GM18951 (cell line): ENCODE measurements around the gene SPPL3.

ENCODE experiments used
- POLR2A ChIP-seq: IDR thresholded peaks from 4 replicates; pipeline ENCODE4 v1.6.1; 2011; ENCODE audit warnings: mild to moderate bottlenecking; ENCODE audit not compliant: insufficient read length, insufficient read depth; ENCODE audit errors: extremely low read depth
- in situ Hi-C: fragments of 300-500 bp; cut with MboI; formaldehyde crosslinking; loops from one replicate; pipeline ENCODE4 v1.12.0; 2022; ENCODE audit warnings: low sequenced_read_pairs, mixed read lengths, inconsistent platforms; ENCODE audit not compliant: unreplicated experiment

Gene SPPL3

GRCh38 chr12:120820884-120821510, 83.2 kb downstream of the SPPL3 start:
- TF ChIP-seq POLR2A = no peak
- in situ Hi-C loops = no loop called here

- no peak for TF ChIP-seq POLR2A
- in situ Hi-C loops = no loop called here
Measured at GRCh38 chr12:120818416-120818815, 85.7 kb downstream of the SPPL3 start.

- in situ Hi-C loops = no loop called here
- no peak for TF ChIP-seq POLR2A
Measured at GRCh38 chr12:120817559-120818330, 86.4 kb downstream of the SPPL3 start.

DNA sequence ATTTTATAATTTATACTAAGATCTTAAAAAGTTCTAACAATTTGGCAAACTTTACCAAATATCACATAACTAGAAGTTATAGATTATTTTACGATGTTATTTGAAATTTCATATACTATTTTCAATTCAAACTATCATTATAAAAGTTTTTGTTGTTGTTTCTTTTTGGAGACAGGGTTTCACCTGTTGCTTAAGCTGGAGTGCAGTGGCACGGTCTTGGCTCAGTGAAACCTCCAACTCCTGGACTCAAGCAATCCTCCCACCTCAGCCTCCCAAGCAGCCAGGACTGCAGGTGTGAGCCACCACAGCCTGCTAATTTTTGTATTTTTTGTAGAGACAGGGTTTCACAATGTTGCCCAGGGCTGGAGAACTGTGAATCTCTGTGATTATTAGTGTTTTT, 87.8 kb downstream of the SPPL3 start:
- TF ChIP-seq POLR2A = no peak
- in situ Hi-C loops = no loop called here

DNA sequence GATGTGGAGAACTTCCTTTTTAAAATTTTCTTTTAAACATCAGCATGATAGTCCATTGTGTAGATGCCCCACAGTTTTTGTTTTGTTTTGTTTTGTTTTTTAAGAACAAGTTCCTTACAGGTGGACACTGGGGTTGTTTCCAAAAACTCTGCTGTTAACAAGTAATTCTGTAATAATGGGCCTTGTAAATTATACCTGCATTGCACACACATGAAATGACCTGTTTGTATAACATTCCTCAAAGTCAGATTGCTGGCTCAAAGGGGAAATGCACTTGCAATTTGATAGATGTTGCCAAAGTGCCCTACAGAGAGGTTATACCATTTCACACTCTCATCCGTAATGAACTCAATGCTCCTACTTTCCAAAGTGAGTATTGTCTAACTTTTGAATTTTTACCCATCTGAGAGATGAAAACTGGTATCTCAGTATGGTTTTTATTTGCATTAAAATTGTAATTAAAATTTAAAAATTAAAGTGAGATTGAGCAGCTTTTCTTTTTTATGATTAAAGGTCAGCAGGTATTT, 89.2 kb downstream of the SPPL3 start:
- in situ Hi-C loops = no loop called here

DNA sequence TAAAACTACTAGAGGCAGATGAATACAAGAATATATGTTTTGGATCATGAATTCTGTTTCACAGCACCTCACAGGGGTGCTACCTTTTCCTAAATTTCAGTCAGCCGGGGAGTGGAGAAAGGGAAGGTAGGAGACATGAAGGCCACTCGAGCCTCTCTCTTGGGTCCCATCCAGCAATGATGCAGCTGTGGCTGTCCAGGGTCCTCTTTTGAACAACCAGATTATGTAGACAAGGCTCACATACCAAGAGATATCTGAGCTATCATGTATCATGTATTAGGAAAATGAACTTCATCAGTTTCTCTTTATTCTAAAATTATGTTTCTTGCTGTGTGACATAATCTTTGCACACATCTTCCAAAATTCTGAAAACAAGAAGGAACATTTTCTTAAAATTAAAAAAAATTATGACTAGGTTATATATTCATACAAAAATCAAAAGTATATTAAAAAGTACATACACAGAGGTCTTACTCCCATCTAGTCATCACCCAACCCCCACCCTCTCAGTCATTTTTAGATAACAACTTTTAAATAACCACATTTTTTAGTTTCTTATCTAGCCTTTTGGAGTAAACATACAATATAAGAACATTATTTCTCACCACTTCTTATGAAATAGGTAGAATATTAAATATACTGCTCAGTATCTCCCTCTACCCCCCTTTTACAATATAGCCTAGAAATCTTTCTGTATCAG, 89.8 kb downstream of the SPPL3 start:
- in situ Hi-C loops = no loop called here
- no peak for TF ChIP-seq POLR2A

More for the DNA sequence above, 89.2 kb downstream of the SPPL3 start:
- no peak for TF ChIP-seq POLR2A

DNA sequence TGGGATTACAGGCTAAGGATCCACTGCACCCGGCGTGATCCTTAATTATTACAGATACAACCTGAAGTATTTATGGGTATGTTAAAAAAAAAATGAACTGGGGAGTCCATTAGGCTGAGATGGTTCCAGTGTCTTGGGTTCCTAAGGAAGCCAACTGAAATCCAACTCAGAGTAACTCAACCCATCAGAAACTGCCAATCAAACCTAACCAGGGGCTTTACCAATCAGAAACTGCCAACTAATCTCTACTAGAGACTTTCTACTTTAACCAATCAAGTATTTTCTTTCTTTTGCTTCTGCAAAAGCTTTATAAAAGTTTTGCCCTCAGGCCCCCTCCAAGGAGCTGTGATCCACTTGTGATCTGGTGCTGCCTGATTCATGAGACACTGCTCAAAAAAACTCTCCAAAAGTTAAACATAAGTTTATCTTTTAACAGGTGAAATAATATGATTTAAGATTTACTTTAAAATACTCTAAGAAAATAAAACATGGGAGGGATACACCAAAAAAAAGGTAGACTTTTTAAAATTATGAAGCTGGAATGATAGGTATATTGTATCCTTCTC, 90.5 kb downstream of the SPPL3 start:
- TF ChIP-seq POLR2A = no peak
- in situ Hi-C loops = no loop called here

GRCh38 chr12:120810021-120810420, 94.1 kb downstream of the SPPL3 start:
- TF ChIP-seq POLR2A = no peak

GRCh38 chr12:120804428-120804827, 99.7 kb downstream of the SPPL3 start:
- no peak for TF ChIP-seq POLR2A
- in situ Hi-C loops = no loop called here

More at GRCh38 chr12:120810021-120810420, 94.1 kb downstream of the SPPL3 start:
- in situ Hi-C loops = no loop called here

DNA sequence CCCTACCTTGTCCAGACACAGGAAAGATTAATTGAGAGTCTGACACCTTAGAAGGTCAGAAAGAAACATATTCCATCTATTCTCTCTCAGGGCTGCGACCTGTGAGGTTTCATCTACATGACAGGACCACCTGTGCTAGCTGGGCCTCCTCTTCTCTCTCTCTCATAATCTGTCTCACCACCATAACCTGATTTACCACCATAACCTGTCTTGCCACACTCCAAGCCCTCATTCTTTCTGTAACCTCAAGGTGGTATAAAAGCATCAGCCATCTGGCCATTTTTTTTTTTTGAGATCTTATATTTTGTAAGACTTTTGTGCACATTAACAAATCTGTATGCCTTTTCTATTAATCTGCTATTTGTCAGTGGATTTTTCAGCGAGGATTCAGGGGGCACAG, 103.0 kb downstream of the SPPL3 start:
- no peak for TF ChIP-seq POLR2A
- in situ Hi-C loops = no loop called here

DNA sequence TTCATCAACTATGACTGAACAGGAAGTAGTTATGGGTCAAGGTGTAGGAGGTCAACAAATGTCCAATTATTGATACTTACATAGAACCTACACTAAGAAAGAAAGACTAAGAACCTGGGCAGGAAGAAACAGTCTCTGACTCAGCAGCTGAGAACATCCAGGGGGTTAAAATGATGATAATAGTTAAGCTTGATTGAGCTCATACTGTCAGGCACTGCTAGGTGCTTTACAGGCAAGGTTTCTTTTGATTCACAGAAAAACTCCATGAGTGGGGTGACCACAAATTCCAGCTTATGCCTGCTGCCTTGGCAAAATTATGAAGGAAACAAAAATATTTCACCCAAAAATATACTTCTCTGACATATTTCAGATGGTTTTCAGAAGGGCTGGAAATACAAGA, 103.5 kb downstream of the SPPL3 start:
- in situ Hi-C loops = no loop called here
- TF ChIP-seq POLR2A = no peak

DNA sequence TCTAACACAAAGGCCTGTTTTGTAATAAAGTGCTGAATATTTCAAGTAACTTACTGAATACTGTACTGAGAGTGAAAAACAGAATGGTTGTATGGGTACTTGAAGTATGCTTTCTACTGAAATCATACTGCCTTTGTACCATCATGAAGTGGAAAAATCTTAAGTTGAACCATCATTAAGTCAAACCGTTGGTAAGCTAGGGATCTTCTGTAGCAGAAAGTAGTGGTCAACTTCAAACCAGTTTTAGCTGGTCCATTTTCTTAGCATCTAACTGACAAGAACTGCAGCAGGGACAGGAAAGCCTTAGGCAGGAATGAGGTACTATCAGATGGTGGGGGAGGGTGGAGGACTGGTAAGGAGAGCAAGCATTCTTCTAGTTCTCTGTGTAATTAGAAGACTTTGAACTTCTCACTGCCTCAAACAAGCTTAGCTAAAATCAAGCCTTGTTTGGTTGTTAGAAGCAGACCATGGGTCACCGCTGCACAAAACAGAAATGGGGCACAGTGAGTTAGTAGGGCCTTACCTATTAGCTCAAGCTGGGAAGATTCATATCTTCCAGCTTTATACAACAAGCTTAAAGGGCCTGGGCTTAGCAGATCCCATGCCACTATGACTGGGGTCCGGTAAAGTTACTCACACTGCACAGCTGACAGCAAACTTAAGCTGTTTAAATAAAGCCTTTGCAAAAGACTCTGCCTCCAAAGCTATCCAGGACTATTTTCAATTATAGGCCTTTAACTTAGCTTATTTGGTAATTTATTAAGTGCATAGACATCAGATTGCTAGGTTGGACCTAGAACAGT, 104.7 kb downstream of the SPPL3 start:
- no peak for TF ChIP-seq POLR2A
- in situ Hi-C loops = no loop called here
